Upper lobe of left lung (tissue), 6 donors: Measurements from ENCODE around the gene SMTNL2. TPM values are rescaled to one million over a fixed set of nuclear protein-coding genes. Genes with fewer than 3 reads are reported as not detected.

Experiments used
- ATAC-seq, 2 donors: fragments of 200-7000 bp; cut with Tn5 transposase; one replicate each; pipeline ENCODE4 v1.9.1; 2022; ENCODE audit warnings: mild to moderate bottlenecking in 2 of 2, moderate library complexity in 2 of 2; ENCODE audit not compliant: low FRiP score in 2 of 2
- DNase-seq, 2 donors: peaks; one replicate each; pipeline ENCODE4 v3.0.0-alpha.2; 2019 to 2020
- H3K27ac ChIP-seq, 4 donors: fragments of 200-600 bp; sonication (generic); one replicate each; pipeline ENCODE4 v1.5.1; 2016 to 2019
- H3K27me3 ChIP-seq, 4 donors: fragments of 200-600 bp; sonication (generic); one replicate each; pipeline ENCODE4 v1.5.1; 2017 to 2019
- H3K36me3 ChIP-seq, 4 donors: fragments of 200-600 bp; sonication (generic); one replicate each; pipeline ENCODE4 v1.5.1; 2016 to 2019
- H3K4me1 ChIP-seq, 4 donors: fragments of 200-600 bp; sonication (generic); one replicate each; pipeline ENCODE4 v1.5.1; 2018 to 2019
- H3K4me3 ChIP-seq, 4 donors: fragments of 200-600 bp; sonication (generic); one replicate each; pipeline ENCODE4 v1.5.1; 2017 to 2019; ENCODE audit warnings: mild to moderate bottlenecking in 2 of 4, moderate library complexity in 1 of 4
- H3K9me3 ChIP-seq, 4 donors: fragments of 200-600 bp; sonication (generic); one replicate each; pipeline ENCODE4 v1.5.1; 2018 to 2019
- CTCF ChIP-seq, 6 experiments: fragments of 450-650 bp in 4 of 6; fragments of 200-600 bp in 2 of 6; sonication (generic) in 2 of 6; IDR thresholded peaks; one replicate each; pipeline ENCODE4 v1.5.1; 2016 to 2019; ENCODE audit warnings: antibody characterized with exemption in 6 of 6
- EP300 ChIP-seq, 4 donors: sonication (generic); formaldehyde crosslinking; IDR thresholded peaks; one replicate each; pipeline ENCODE4 v1.5.1; 2017; ENCODE audit warnings: antibody characterized with exemption in 4 of 4, control low read depth in 2 of 4
- POLR2A ChIP-seq, 4 donors: fragments of 450-650 bp; IDR thresholded peaks; one replicate each; pipeline ENCODE4 v1.5.1; 2016 to 2017; ENCODE audit warnings: antibody characterized with exemption in 4 of 4, mild to moderate bottlenecking in 2 of 4
- POLR2AphosphoS5 ChIP-seq, 2 donors: sonication (generic); formaldehyde crosslinking; IDR thresholded peaks; one replicate each; pipeline ENCODE4 v1.5.1; 2017; ENCODE audit warnings: antibody characterized with exemption in 2 of 2
- WGBS, 2 donors: methylation state at CpG; one replicate each; pipeline ENCODE4 v1.1.5; 2017 to 2018; 5-methylcytosine and 5-hydroxymethylcytosine counted together
- total RNA-seq, 6 donors: library from RNA; depleted of rRNA in 4 of 6; stranded (reverse); fragments of >200 nt in 4 of 6; gene quantifications; one replicate each; pipeline versions ENCODE4 v1.1.0 to v1.2.1, GENCODE V29; 2016 to 2021
- donor health status: DM: no; HTN: no; CAD: no; lungs with moderate emphysema.
- donor health status: DM: no; HTN: yes; CAD: no; lungs with severe emphysema.

Gene SMTNL2
- total RNA-seq, 6 donors from 2014 or later: 0.49 to 7.3 (median 3.6) TPM

GRCh38 chr17:4641297-4642195 lies 57.2 kb downstream of the SMTNL2 start, which contains the start of gene ALOX15:
Gene ALOX15 (minus strand): TSS chr17:4641678. CDS start chr17:4641651, 27 bp downstream.
- TF ChIP-seq POLR2A (IDR thresholded peaks at IDR 0.05) (no peak), CTCF (IDR thresholded peaks at IDR 0.05) (no peak), POLR2AphosphoS5 (IDR thresholded peaks at IDR 0.05) (no peak)
- WGBS, 2 donors: 14 to 15% methylated on average over 41 to 51 of the region's 58 CpGs
- H3K9me3 ChIP-seq: no peaks in the 10 kb centered on the region
- H3K4me1 ChIP-seq: peaks cover 2 to 24% (median 12%) of the 10 kb centered on the region in 4 donors
- H3K36me3 ChIP-seq: no peaks in the 10 kb centered on the region
- H3K4me3 ChIP-seq: no peak within 1 kb of the TSS
- peaks cover 0 to 16% (median 7%) of the 10 kb centered on the region in 4 donors for H3K27me3 ChIP-seq
- no peak within 1 kb of the TSS for H3K27ac ChIP-seq
- ATAC-seq (no peak), DNase-seq (peak in 1 of 2 donors; percentile 81)

GRCh38 chr17:4642286-4642685 lies 58.0 kb downstream of the SMTNL2 start:
- peaks cover 0 to 16% (median 7%) of the 10 kb centered on the region in 4 donors for H3K27me3 ChIP-seq
- DNase-seq (no peak), ATAC-seq (no peak)
- WGBS, 2 donors: 32 to 47% methylated on average over 6 of the region's 6 CpGs
- H3K9me3 ChIP-seq: no peaks in the 10 kb centered on the region
- H3K4me1 ChIP-seq: peaks cover 2 to 24% (median 12%) of the 10 kb centered on the region in 4 donors
- H3K4me3 ChIP-seq: no peak overlapping the region
- TF ChIP-seq EP300 (IDR thresholded peaks at IDR 0.05) (no peak), CTCF (IDR thresholded peaks at IDR 0.05) (no peak), POLR2AphosphoS5 (IDR thresholded peaks at IDR 0.05) (no peak), POLR2A (IDR thresholded peaks at IDR 0.05) (no peak)
- H3K27ac ChIP-seq: no peak overlapping the region
- H3K36me3 ChIP-seq: no peaks in the 10 kb centered on the region

GRCh38 chr17:4643676-4644075 lies 59.3 kb downstream of the SMTNL2 start:
- ATAC-seq (no peak), DNase-seq (no peak)
- H3K27ac ChIP-seq: no peak overlapping the region
- H3K36me3 ChIP-seq: no peaks in the 10 kb centered on the region
- H3K4me3 ChIP-seq: no peak overlapping the region
- H3K9me3 ChIP-seq: no peaks in the 10 kb centered on the region
- H3K4me1 ChIP-seq: peaks cover 2 to 24% (median 12%) of the 10 kb centered on the region in 4 donors
- no peak for TF ChIP-seq POLR2A (IDR thresholded peaks at IDR 0.05)
- no peak for TF ChIP-seq POLR2AphosphoS5 (IDR thresholded peaks at IDR 0.05)
- no peak for TF ChIP-seq EP300 (IDR thresholded peaks at IDR 0.05)
- no peak for TF ChIP-seq CTCF (IDR thresholded peaks at IDR 0.05)
- 62 to 63% methylated on average over 4 of the region's 4 CpGs for WGBS, 2 donors
- peaks cover 0 to 16% (median 7%) of the 10 kb centered on the region in 4 donors for H3K27me3 ChIP-seq

GRCh38 chr17:4645642-4646041 lies 61.3 kb downstream of the SMTNL2 start:
- Histone ChIP-seq H3K27me3 (peaks cover 0 to 13% (median 4%) of the 10 kb centered on the region in 4 donors), H3K4me3 (no peak overlapping the region), H3K9me3 (no peaks in the 10 kb centered on the region), H3K36me3 (no peaks in the 10 kb centered on the region), H3K4me1 (peaks cover 0 to 15% (median 8%) of the 10 kb centered on the region in 4 donors), H3K27ac (no peak overlapping the region)
- ATAC-seq: peak in 1 of 2 donors; percentile 71
- DNase-seq: peak in 1 of 2 donors; percentile 39
- WGBS, 2 donors: 67 to 79% methylated on average over 4 to 5 of the region's 5 CpGs
- TF ChIP-seq POLR2AphosphoS5 (IDR thresholded peaks at IDR 0.05) (no peak), EP300 (IDR thresholded peaks at IDR 0.05) (no peak), CTCF (IDR thresholded peaks at IDR 0.05) (no peak), POLR2A (IDR thresholded peaks at IDR 0.05) (no peak)
